IMR-90 (cell line): ENCODE results near the gene RNF144A. TPM values are rescaled to one million over a fixed set of nuclear protein-coding genes. Genes with fewer than 3 reads are reported as not detected.

Experiments used
- ATAC-seq: fragments of 200-7000 bp; cut with Tn5 transposase; 2 replicates; pipeline ENCODE4 v1.9.1; 2020; ENCODE audit warnings: low read depth, mild to moderate bottlenecking, moderate library complexity
- BruUV-seq: library from RNA; stranded (reverse); fragments of 400-500 nt; replicated peaks from 2 replicates; lab custom pipeline; 2021; lab: Mats Ljungman, UMichigan
- CTCF ChIA-PET: fragments of 300-600 bp; formaldehyde crosslinking; extraction: SDS; loops from one replicate; lab custom pipeline; 2021; ENCODE audit warnings: antibody characterized with exemption; lab: Yijun Ruan, JAX
- POLR2A ChIA-PET: fragments of 300-600 bp; sonication (Branson Sonifier 250); formaldehyde crosslinking; loops from one replicate; lab custom pipeline; 2022; ENCODE audit warnings: antibody characterized with exemption; ENCODE audit not compliant: unreplicated experiment; lab: Charles Lee
- DNase-seq: peaks from one replicate; pipeline ENCODE4 v3.0.0; 2013
- H2AFZ ChIP-seq: replicated peaks from 2 replicates; pipeline ENCODE3; 2013; ENCODE audit warnings: low read length, mild to moderate bottlenecking; ENCODE audit not compliant: poor library complexity
- H2AK5ac ChIP-seq: 2 replicates; pipeline ENCODE4 v1.6.1; 2013; ENCODE audit warnings: low read depth, low read length, inconsistent platforms
- H2AK9ac ChIP-seq: replicated peaks from 2 replicates; pipeline ENCODE3; 2013; ENCODE audit warnings: mild to moderate bottlenecking, low read depth, low read length, moderate library complexity; ENCODE audit not compliant: poor library complexity
- H2BK120ac ChIP-seq: 2 replicates; pipeline ENCODE4 v1.6.1; 2013; ENCODE audit warnings: low read depth, low read length, inconsistent platforms
- H2BK15ac ChIP-seq: 3 replicates; pipeline ENCODE4 v1.6.1; 2013; ENCODE audit warnings: low read depth, low read length, inconsistent platforms
- H2BK20ac ChIP-seq: 2 replicates; pipeline ENCODE4 v1.6.1; 2013; ENCODE audit warnings: low read depth, mild to moderate bottlenecking, inconsistent platforms, low read length, moderate library complexity
- H2BK5ac ChIP-seq: 2 replicates; pipeline ENCODE4 v1.6.1; 2013; ENCODE audit warnings: mild to moderate bottlenecking, low read depth, low read length, inconsistent platforms; ENCODE audit not compliant: poor library complexity, severe bottlenecking
- H3K14ac ChIP-seq: replicated peaks from 2 replicates; pipeline ENCODE4 v1.6.1; 2013; ENCODE audit warnings: low read depth, low read length, inconsistent platforms
- H3K18ac ChIP-seq: 2 replicates; pipeline ENCODE4 v1.6.1; 2013; ENCODE audit warnings: low read depth, low read length, control low read depth
- H3K23ac ChIP-seq: 2 replicates; pipeline ENCODE4 v1.6.1; 2013; ENCODE audit warnings: low read depth, low read length, inconsistent platforms
- H3K27ac ChIP-seq: 2 replicates; pipeline ENCODE4 v1.5.1; 2013; ENCODE audit warnings: mild to moderate bottlenecking, control low read depth, low read length; ENCODE audit not compliant: insufficient read depth
- H3K27me3 ChIP-seq: 2 replicates; pipeline ENCODE4 v1.6.1; 2013; ENCODE audit warnings: low read length; ENCODE audit not compliant: control insufficient read depth, insufficient read depth
- H3K36me3 ChIP-seq: 2 replicates; pipeline ENCODE4 v1.6.1; 2013; ENCODE audit warnings: low read length, mixed read lengths; ENCODE audit not compliant: control insufficient read depth, insufficient read depth
- H3K4ac ChIP-seq: 2 replicates; pipeline ENCODE4 v1.6.1; 2013; ENCODE audit warnings: low read depth, low read length, inconsistent platforms
- H3K4me1 ChIP-seq: 2 replicates; pipeline ENCODE4 v1.6.1; 2013; ENCODE audit warnings: low read length, mixed read lengths; ENCODE audit not compliant: control insufficient read depth, insufficient read depth
- H3K4me2 ChIP-seq: 2 replicates; pipeline ENCODE4 v1.6.1; 2013; ENCODE audit warnings: low read depth, mild to moderate bottlenecking, control low read depth, low read length, moderate library complexity
- H3K4me3 ChIP-seq: 2 replicates; pipeline ENCODE4 v1.5.1; 2013; ENCODE audit warnings: low read depth, mild to moderate bottlenecking, control low read depth, low read length, moderate library complexity; ENCODE audit not compliant: insufficient read depth
- H3K56ac ChIP-seq: 2 replicates; pipeline ENCODE4 v1.6.1; 2013; ENCODE audit warnings: low read length, inconsistent platforms; ENCODE audit not compliant: insufficient read depth; ENCODE audit errors: extremely low read depth
- H3K79me1 ChIP-seq, 2 experiments: 2 replicates each; pipeline ENCODE4 v1.6.1; 2013; ENCODE audit warnings: low read length in 2 of 2, inconsistent platforms in 1 of 2, low read depth in 1 of 2
- H3K9ac ChIP-seq: 2 replicates; pipeline ENCODE4 v1.6.1; 2013; ENCODE audit warnings: low read depth, low read length, control low read depth
- H3K9me1 ChIP-seq: 2 replicates; pipeline ENCODE4 v1.6.1; 2013; ENCODE audit warnings: low read length, inconsistent platforms; ENCODE audit not compliant: insufficient read depth
- H3K9me3 ChIP-seq: 2 replicates; pipeline ENCODE4 v1.6.1; 2013; ENCODE audit warnings: low read length; ENCODE audit not compliant: control insufficient read depth, insufficient read depth
- H4K20me1 ChIP-seq: 2 replicates; pipeline ENCODE4 v1.6.1; 2013; ENCODE audit warnings: low read length, inconsistent platforms; ENCODE audit not compliant: insufficient read depth
- H4K5ac ChIP-seq: 2 replicates; pipeline ENCODE4 v1.6.1; 2013; ENCODE audit warnings: mild to moderate bottlenecking, low read depth, low read length, control low read depth
- H4K8ac ChIP-seq, 2 experiments: 2 replicates each; pipeline ENCODE4 v1.6.1; 2013; ENCODE audit warnings: low read depth in 2 of 2, low read length in 2 of 2, control low read depth in 1 of 2, inconsistent platforms in 1 of 2
- H4K91ac ChIP-seq: 2 replicates; pipeline ENCODE4 v1.6.1; 2013; ENCODE audit warnings: low read depth, low read length, inconsistent platforms; ENCODE audit not compliant: insufficient read depth
- BHLHE40 ChIP-seq: fragments of 150-350 bp; IDR thresholded peaks from 2 replicates; pipeline ENCODE4 v1.6.1; 2016; ENCODE audit warnings: mild to moderate bottlenecking, low read depth, low read length
- CEBPB ChIP-seq: IDR thresholded peaks from 2 replicates; pipeline ENCODE4 v1.6.1; 2012; ENCODE audit warnings: low read depth, low read length, improper control_type of control experiment
- CHD1 ChIP-seq: IDR thresholded peaks from 2 replicates; pipeline ENCODE4 v1.6.1; 2012; ENCODE audit warnings: low read depth, low read length, improper control_type of control experiment
- ELK1 ChIP-seq: fragments of 150-350 bp; IDR thresholded peaks from 2 replicates; pipeline ENCODE4 v1.6.1; 2016; ENCODE audit warnings: low read depth, mild to moderate bottlenecking, low read length, moderate library complexity, borderline replicate concordance
- FOS ChIP-seq: fragments of 150-350 bp; IDR thresholded peaks from 2 replicates; pipeline ENCODE4 v1.6.1; 2016; ENCODE audit warnings: low read depth, low read length
- MAFK ChIP-seq: IDR thresholded peaks from 2 replicates; pipeline ENCODE4 v1.6.1; 2012; ENCODE audit warnings: low read depth, low read length, improper control_type of control experiment
- MAZ ChIP-seq: IDR thresholded peaks from 2 replicates; pipeline ENCODE4 v1.6.1; 2012; ENCODE audit warnings: low read depth, mild to moderate bottlenecking, low read length, improper control_type of control experiment, moderate library complexity, borderline replicate concordance
- MXI1 ChIP-seq: IDR thresholded peaks from 2 replicates; pipeline ENCODE4 v1.6.1; 2012; ENCODE audit warnings: low read depth, mild to moderate bottlenecking, low read length, moderate library complexity, borderline replicate concordance
- POLR2A ChIP-seq: IDR thresholded peaks from 2 replicates; pipeline ENCODE4 v1.6.1; 2012; ENCODE audit warnings: mild to moderate bottlenecking, low read depth, low read length
- RAD21 ChIP-seq: IDR thresholded peaks from 2 replicates; pipeline ENCODE4 v1.6.1; 2012; ENCODE audit warnings: low read length, improper control_type of control experiment
- RCOR1 ChIP-seq: IDR thresholded peaks from 2 replicates; pipeline ENCODE4 v1.6.1; 2012; ENCODE audit warnings: mild to moderate bottlenecking, low read length, improper control_type of control experiment; ENCODE audit not compliant: insufficient replicate concordance
- RFX5 ChIP-seq: IDR thresholded peaks from 2 replicates; pipeline ENCODE4 v1.8.0; 2012; ENCODE audit warnings: low read depth, mild to moderate bottlenecking, low read length, moderate library complexity
- USF2 ChIP-seq: fragments of 150-350 bp; IDR thresholded peaks from 2 replicates; pipeline ENCODE4 v1.6.1; 2017; ENCODE audit warnings: mild to moderate bottlenecking, antibody characterized with exemption, low read length, low read depth
- WGBS, 2 experiments: methylation state at CpG; one replicate each; pipeline versions ENCODE4 v1.1.5 to v1.1.7; 2013; ENCODE audit warnings: missing lambda C conversion rate in 2 of 2; ENCODE audit not compliant: insufficient read length in 1 of 2; ENCODE audit errors: extremely low coverage in 2 of 2; 5-methylcytosine and 5-hydroxymethylcytosine counted together
- dilution Hi-C: fragments of 300-500 bp; cut with HindIII; formaldehyde crosslinking; loops from one replicate; pipeline ENCODE4 v1.14.3; 2018; ENCODE audit warnings: low sequenced_read_pairs; ENCODE audit not compliant: unreplicated experiment
- in situ Hi-C: fragments of 300-500 bp; cut with MboI; formaldehyde crosslinking; loops from 3 replicates; pipeline ENCODE4 v1.14.3; 2019; ENCODE audit warnings: low sequenced_read_pairs, inconsistent platforms, mixed read lengths
- intact Hi-C: fragments of 100-400 bp; cut with micrococcal nuclease; formaldehyde crosslinking; loops from 2 replicates; pipeline ENCODE4 v1.10.0; 2022
- polyA plus RNA-seq, 3 experiments: library from polyadenylated mRNA; depleted of rRNA; stranded (reverse); fragments of >200 nt; gene quantifications; 2 replicates each; pipeline ENCODE4 v1.2.3, GENCODE V29; 2012; ENCODE audit warnings: low replicate concordance in 1 of 3
- total RNA-seq: library from RNA; depleted of rRNA; stranded (reverse); fragments of >200 nt; gene quantifications from 2 replicates; pipeline ENCODE4 v1.2.3, GENCODE V29; 2012

Gene RNF144A
- total and polyA plus RNA-seq, 2 of the 4 experiments (the other 2 are of a cell fraction) = 0.18 to 0.26 TPM

- Histone ChIP-seq H2BK15ac (no peak overlapping the region), H3K18ac (no peak overlapping the region), H3K36me3 (no peaks in the 10 kb centered on the region), H3K4ac (no peak overlapping the region), H3K9me3 (no peaks in the 10 kb centered on the region; the same call in 1 of the 2 replicates), H3K4me3 (no peak overlapping the region), H3K27ac (no peak overlapping the region), H3K79me1 (no peaks in the 10 kb centered on the region), H3K4me2 (no peak overlapping the region), H2BK120ac (no peak overlapping the region), H3K23ac (no peak overlapping the region), H4K20me1 (no peaks in the 10 kb centered on the region), H2BK20ac (no peak overlapping the region), H2BK5ac (no peak overlapping the region), H2AK9ac (no peak overlapping the region), H3K14ac (no peak overlapping the region), H4K8ac (no peak overlapping the region), H3K9me1 (no peaks in the 10 kb centered on the region), H4K5ac (no peak overlapping the region), H3K9ac (no peak overlapping the region), H2AK5ac (no peak overlapping the region), H3K56ac (no peak overlapping the region), H3K27me3 (no peaks in the 10 kb centered on the region), H3K4me1 (no peaks in the 10 kb centered on the region), H2AFZ (no peak overlapping the region), H4K91ac (no peak overlapping the region)
- ChIA-PET POLR2A (no interaction called here), CTCF (no interaction called here)
- intact Hi-C loops = no loop called here
- TF ChIP-seq MAFK = no peak
- TF ChIP-seq CEBPB = no peak
- TF ChIP-seq RFX5 = no peak
- TF ChIP-seq MAZ = no peak
- TF ChIP-seq CHD1 = no peak
- TF ChIP-seq MXI1 = no peak
- no peak for TF ChIP-seq RCOR1
- no peak for TF ChIP-seq BHLHE40
- TF ChIP-seq USF2 = no peak
- TF ChIP-seq RAD21 = no peak
- TF ChIP-seq ELK1 = no peak
- no peak for TF ChIP-seq FOS
- TF ChIP-seq POLR2A = no peak
- dilution Hi-C loops = no loop called here
- no peak for ATAC-seq
- in situ Hi-C loops = no loop called here
- DNase-seq = no peak
- 0% methylated on average over 3 of the region's 9 CpGs; no CpG with 5 or more reads in 1 of the 2 experiments for WGBS, 2 experiments
- BruUV-seq = no TSS peak
Measured at GRCh38 chr2:6977113-6977741, 60.0 kb downstream of the RNF144A start.
